ENCODE measurements around the gene TMEM86B. TPM values are rescaled to one million over a fixed set of nuclear protein-coding genes. Genes with fewer than 3 reads are reported as not detected.

TMEM86B gene
- total RNA-seq, 1 donor from 2014 or later, result 1.4 TPM

DNA sequence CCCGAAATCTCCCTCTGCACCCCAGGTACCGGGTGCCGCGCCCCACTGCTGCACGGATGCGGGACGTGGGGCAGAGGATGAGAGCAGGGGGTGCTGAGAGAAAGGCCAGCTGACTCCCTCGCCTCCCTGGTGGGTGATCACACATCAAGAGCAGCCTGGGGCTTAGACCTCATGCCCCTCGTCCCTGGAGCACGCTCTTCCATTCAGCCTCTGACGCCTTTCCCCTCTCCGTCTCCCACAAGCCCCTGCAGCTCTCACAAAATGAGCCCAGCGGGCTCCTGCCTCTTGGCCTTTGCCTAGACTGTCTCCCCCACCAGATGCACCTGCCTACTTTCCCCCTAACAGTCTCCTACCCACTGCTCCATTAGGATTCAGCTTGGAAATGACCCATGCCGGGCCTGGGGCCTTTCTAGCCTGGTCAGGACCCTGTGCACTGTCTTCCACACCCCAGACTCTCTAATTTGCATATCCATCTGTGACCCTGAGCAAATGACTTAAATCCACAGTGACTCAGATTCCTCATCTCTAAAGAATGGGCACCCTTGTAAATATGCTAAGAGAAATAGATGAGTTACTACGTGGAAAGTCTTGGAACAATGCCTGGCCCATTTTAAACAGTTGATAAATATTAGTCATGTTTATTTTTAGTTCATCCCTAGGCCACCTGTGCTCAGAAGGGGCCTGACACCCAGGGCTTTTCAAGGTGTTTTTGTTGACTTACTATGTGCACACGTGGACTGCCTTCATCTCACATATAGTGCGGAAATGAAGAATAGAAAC lies 18.7 kb downstream of the TMEM86B start:
- no peak for DNase-seq (ENCODE audit: low spot score)
- Histone ChIP-seq H3K79me2 (ENCODE audit: low read depth) (no peaks in the 10 kb centered on the region), H4K20me1 (ENCODE audit: low read depth) (no peaks in the 10 kb centered on the region), H3K27me3 (no peaks in the 10 kb centered on the region), H3K36me3 (no peaks in the 10 kb centered on the region), H2AFZ (replicated peaks) (no peak overlapping the region), H3K4me3 (no peak overlapping the region), H3K9ac (no peak overlapping the region), H3F3A (ENCODE audit: low read depth) (no peaks in the 10 kb centered on the region), H3K27ac (no peak overlapping the region), H3K4me1 (peaks cover 3% of the 10 kb centered on the region), H3K4me2 (no peak overlapping the region), H3K9me3 (ENCODE audit: low read depth) (no peaks in the 10 kb centered on the region)
- H3K9me3 Mint-ChIP-seq, result peaks cover 4% of the 10 kb centered on the region
- H3K4me1 Mint-ChIP-seq, result peaks cover 25% of the 10 kb centered on the region
- TF ChIP-seq, protein P1, sequence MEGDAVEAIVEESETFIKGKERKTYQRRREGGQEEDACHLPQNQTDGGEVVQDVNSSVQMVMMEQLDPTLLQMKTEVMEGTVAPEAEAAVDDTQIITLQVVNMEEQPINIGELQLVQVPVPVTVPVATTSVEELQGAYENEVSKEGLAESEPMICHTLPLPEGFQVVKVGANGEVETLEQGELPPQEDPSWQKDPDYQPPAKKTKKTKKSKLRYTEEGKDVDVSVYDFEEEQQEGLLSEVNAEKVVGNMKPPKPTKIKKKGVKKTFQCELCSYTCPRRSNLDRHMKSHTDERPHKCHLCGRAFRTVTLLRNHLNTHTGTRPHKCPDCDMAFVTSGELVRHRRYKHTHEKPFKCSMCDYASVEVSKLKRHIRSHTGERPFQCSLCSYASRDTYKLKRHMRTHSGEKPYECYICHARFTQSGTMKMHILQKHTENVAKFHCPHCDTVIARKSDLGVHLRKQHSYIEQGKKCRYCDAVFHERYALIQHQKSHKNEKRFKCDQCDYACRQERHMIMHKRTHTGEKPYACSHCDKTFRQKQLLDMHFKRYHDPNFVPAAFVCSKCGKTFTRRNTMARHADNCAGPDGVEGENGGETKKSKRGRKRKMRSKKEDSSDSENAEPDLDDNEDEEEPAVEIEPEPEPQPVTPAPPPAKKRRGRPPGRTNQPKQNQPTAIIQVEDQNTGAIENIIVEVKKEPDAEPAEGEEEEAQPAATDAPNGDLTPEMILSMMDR (IDR thresholded peaks at IDR 0.05), result no peak
- TF ChIP-seq EZH2 (IDR thresholded peaks at IDR 0.05) (no peak), EZH2phosphoT487 (IDR thresholded peaks at IDR 0.05) (no peak)
- H3K4me3 Mint-ChIP-seq, result peak overlapping the region; percentile 60
- H3K27me3 Mint-ChIP-seq (ENCODE audit: insufficient read depth, low read depth), result peaks cover 9% of the 10 kb centered on the region
- H3K27ac Mint-ChIP-seq, result peak overlapping the region; percentile 57
- no peaks in the 10 kb centered on the region for H3K36me3 Mint-ChIP-seq

DNA sequence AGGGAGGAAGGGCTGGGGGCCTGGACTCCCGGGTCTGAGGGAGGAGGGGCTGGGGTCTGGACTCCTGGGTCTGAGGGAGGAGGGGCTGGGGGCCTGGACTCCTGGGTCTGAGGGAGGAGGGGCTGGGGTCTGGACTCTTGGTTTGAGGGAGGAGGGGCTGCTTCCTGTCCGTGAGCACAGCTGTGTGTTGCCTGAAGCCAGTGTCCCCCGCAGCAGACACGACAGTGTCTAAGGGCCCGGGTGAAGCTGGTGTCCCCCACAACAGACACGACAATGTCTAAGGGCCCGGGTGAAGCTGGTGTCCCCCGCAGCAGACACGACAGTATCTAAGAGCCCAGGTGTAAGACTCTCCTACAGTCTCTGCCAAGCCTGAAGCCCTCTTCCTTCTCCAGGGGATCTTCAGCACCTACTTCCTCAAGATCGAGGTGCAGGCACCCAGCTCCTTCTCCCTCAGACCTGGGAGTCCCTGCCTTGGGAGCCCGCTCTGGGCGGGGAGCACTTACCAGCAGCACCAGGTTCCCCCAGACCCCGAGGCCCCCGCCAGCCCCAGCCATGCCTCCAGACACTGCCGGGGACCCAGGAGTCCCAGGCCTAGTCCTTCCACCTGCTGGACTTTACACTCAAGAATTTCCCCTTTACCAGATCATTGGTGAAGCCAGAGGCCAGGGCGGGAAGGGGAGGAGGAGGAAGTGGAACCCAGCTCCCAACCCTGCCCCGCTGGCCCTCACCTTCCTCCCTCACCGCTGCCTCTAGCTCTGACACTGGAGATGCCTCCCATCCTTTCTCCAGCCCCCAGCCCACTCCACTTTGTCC lies 19.5 kb downstream of the TMEM86B start, which contains the start of gene PTPRH:
TSS of gene PTPRH (minus strand) at position 622 of the 813 bp plus-strand sequence. CDS start at position 554, 68 bp downstream.
- H3K79me2 ChIP-seq (ENCODE audit: low read depth), result no peaks in the 10 kb centered on the region
- Mint-ChIP-seq H3K36me3 (no peaks in the 10 kb centered on the region), H3K4me3 (peak within 1 kb of the TSS; percentile 60), H3K4me1 (peaks cover 25% of the 10 kb centered on the region), H3K9me3 (peaks cover 2% of the 10 kb centered on the region), H3K27me3 (ENCODE audit: insufficient read depth, low read depth) (peaks cover 8% of the 10 kb centered on the region), H3K27ac (peak within 1 kb of the TSS; percentile 57)
- no peaks in the 10 kb centered on the region for H3F3A ChIP-seq (ENCODE audit: low read depth)
- DNase-seq (ENCODE audit: low spot score), result no peak
- no peak within 1 kb of the TSS for H2AFZ ChIP-seq (replicated peaks)
- no peaks in the 10 kb centered on the region for H3K9me3 ChIP-seq (ENCODE audit: low read depth)
- H3K4me1 ChIP-seq, result peaks cover 3% of the 10 kb centered on the region
- no peak within 1 kb of the TSS for H3K4me3 ChIP-seq
- H3K27me3 ChIP-seq, result no peaks in the 10 kb centered on the region
- no peak within 1 kb of the TSS for H3K4me2 ChIP-seq
- H3K36me3 ChIP-seq, result no peaks in the 10 kb centered on the region
- TF ChIP-seq EZH2phosphoT487 (IDR thresholded peaks at IDR 0.05), result no peak
- TF ChIP-seq, protein P1 (IDR thresholded peaks at IDR 0.05), result no peak
- no peak for TF ChIP-seq EZH2 (IDR thresholded peaks at IDR 0.05)
- no peak within 1 kb of the TSS for H3K9ac ChIP-seq
- no peak within 1 kb of the TSS for H3K27ac ChIP-seq
- H4K20me1 ChIP-seq (ENCODE audit: low read depth), result no peaks in the 10 kb centered on the region

DNA sequence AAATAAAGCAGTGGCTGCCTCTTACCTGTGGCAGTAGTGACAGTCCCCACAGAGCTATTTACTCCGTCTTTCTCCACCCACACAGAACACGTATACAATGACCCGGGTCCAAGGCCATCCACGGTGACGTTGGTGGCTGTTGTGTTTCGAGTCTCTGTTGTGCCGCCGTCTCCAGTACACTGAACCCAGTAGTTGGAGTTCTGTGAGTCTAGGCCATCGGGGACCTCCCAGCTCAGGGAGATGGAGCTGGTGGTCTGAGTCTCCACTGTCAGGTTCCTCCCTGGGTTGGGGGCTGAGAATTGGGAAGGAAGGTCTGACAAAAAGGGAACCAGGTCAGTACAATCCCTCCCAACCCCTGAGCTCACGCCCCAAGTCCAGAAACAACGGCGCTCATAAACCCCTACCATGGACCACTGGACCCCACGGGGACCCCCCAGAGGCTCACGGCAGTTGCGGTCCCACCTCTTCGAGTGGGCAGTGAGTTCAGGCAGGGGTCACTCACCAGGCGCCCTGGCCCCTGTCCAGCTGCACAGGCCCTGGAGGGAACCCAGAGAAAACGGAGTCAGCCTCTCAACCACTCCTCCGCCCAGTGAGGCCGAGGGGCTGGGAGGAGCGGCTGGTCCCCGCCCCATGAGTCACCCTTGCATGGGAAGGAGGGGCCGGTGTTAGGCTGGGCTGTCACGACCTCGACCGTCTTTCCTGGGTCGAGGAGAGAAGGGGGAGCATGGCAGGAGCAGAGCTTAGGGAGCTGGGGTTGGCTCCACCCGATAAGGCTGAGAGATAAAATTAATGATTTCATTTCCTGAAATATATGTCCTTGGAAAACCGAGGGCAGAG lies 21.7 kb downstream of the TMEM86B start:
- Histone ChIP-seq H3K27ac (no peak overlapping the region), H3K9me3 (ENCODE audit: low read depth) (no peaks in the 10 kb centered on the region), H3K79me2 (ENCODE audit: low read depth) (no peaks in the 10 kb centered on the region), H3K9ac (no peak overlapping the region), H3K4me2 (no peak overlapping the region), H3K4me3 (no peak overlapping the region), H2AFZ (replicated peaks) (no peak overlapping the region), H3K36me3 (no peaks in the 10 kb centered on the region), H4K20me1 (ENCODE audit: low read depth) (no peaks in the 10 kb centered on the region), H3K27me3 (no peaks in the 10 kb centered on the region), H3K4me1 (peaks cover 3% of the 10 kb centered on the region), H3F3A (ENCODE audit: low read depth) (no peaks in the 10 kb centered on the region)
- Mint-ChIP-seq H3K27me3 (ENCODE audit: insufficient read depth, low read depth) (peaks cover 4% of the 10 kb centered on the region), H3K27ac (peak overlapping the region; percentile 90), H3K36me3 (no peaks in the 10 kb centered on the region), H3K9me3 (no peaks in the 10 kb centered on the region), H3K4me1 (peaks cover 19% of the 10 kb centered on the region), H3K4me3 (peak overlapping the region; percentile 78)
- TF ChIP-seq, protein P1 (IDR thresholded peaks at IDR 0.05), result no peak
- no peak for TF ChIP-seq EZH2 (IDR thresholded peaks at IDR 0.05)
- no peak for TF ChIP-seq EZH2phosphoT487 (IDR thresholded peaks at IDR 0.05)
- DNase-seq (ENCODE audit: low spot score), result peak; percentile 77
